Measurements from ENCODE around the gene APOL4.
"Not testable (repeated sequence)": the region's sequence is repeated elsewhere in the genome, so short reads cannot be mapped to it uniquely, and the experiment has no call there.

APOL4 gene, protein sequence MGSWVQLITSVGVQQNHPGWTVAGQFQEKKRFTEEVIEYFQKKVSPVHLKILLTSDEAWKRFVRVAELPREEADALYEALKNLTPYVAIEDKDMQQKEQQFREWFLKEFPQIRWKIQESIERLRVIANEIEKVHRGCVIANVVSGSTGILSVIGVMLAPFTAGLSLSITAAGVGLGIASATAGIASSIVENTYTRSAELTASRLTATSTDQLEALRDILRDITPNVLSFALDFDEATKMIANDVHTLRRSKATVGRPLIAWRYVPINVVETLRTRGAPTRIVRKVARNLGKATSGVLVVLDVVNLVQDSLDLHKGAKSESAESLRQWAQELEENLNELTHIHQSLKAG
- long read RNA-seq, partial matches to known transcripts, result 0 of 1 reads
- long read RNA-seq, other reads (novel, unspliced or antisense), result 1 of 1 reads

GRCh38 chr22:36201630-36202319 is at the start of gene APOL4:
TSS of gene APOL4 (minus strand) at chr22:36201809. CDS start at chr22:36201734, 75 bp downstream.
- TF ChIP-seq REST (IDR thresholded peaks at IDR 0.05; ENCODE audit: insufficient replicate concordance, low read depth) (no peak), SPI1 (IDR thresholded peaks at IDR 0.05; ENCODE audit: borderline replicate concordance, low read depth) (no peak), POLR2AphosphoS5 (IDR thresholded peaks at IDR 0.05; ENCODE audit: low read depth) (no peak), CTCF (IDR thresholded peaks at IDR 0.05; ENCODE audit: insufficient read depth, low read length) (no peak), GABPA (IDR thresholded peaks at IDR 0.05; ENCODE audit: low read depth) (no peak)
- Histone ChIP-seq H3K27ac (replicated peaks) (no peak within 1 kb of the TSS), H3K27me3 (ENCODE audit: insufficient read depth, poor library complexity, severe bottlenecking) (no peaks in the 10 kb centered on the region), H3K4me3 (replicated peaks; ENCODE audit: insufficient read depth, low read length) (no peak within 1 kb of the TSS)
- DNase-seq (ENCODE audit: low read depth in 1 of 2, low spot score in 1 of 2), result no peak

DNA sequence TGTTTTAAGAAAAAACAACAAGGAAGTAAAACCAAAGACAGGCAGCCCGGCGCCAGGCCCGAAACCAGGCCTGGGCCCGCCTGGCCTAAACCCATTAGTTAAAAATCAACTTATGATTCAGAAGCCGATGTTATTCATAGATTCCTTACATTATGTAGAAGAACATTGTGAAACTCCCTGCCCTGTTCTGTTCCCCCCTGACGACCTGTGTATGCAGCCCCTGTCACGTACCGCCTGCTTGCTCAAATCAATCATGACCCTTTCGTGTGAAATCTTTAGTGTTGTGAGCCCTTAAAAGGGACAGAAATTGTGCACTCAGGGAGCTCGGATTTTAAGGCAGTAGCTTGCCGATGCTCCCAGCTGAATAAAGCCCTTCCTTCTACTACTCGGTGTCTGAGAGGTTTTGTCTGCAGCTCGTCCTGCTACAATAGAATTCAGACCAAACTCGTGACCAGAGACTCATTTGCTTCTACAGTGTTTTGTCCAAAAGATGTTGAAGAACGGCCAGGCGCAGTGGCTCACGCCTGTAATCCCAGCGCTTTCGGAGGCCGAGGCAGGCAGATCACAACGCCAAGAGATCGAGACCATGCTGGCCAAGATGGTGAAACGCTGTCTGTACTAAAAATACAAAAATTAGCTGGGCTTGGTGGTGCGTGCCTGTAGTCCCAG is 48.8 kb upstream of the APOL4 start:
- not testable (repeated sequence) for H3K4me3 ChIP-seq (replicated peaks; ENCODE audit: insufficient read depth, low read length); DNase-seq (ENCODE audit: low read depth in 1 of 2, low spot score in 1 of 2); H3K27me3 ChIP-seq (ENCODE audit: insufficient read depth, poor library complexity, severe bottlenecking); H3K27ac ChIP-seq (replicated peaks)

DNA sequence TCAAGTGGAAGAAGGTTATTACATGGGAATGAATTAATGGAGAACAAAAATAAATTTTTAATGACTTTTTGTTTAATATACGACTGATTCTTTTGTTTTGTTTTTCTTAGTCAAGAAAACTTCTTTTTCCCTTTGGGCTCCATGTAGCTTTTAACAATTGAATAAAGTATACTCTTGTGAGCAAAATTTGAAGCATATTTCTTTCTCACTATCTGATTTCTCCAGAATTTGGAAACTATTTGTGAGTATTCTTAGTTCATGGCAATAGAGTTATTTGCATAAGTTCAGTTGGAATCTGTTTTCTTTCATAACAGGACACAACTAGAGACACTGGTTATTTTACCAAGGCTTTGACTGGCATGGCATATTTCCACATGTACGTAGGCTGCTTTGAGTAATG is 47.6 kb upstream of the APOL4 start:
- Histone ChIP-seq H3K27me3 (ENCODE audit: insufficient read depth, poor library complexity, severe bottlenecking) (no peaks in the 10 kb centered on the region), H3K4me3 (replicated peaks; ENCODE audit: insufficient read depth, low read length) (no peak overlapping the region), H3K27ac (replicated peaks) (no peak overlapping the region)
- no peak for DNase-seq (ENCODE audit: low read depth in 1 of 2, low spot score in 1 of 2)
- TF ChIP-seq REST (IDR thresholded peaks at IDR 0.05; ENCODE audit: insufficient replicate concordance, low read depth) (no peak), SPI1 (IDR thresholded peaks at IDR 0.05; ENCODE audit: borderline replicate concordance, low read depth) (no peak), CTCF (IDR thresholded peaks at IDR 0.05; ENCODE audit: insufficient read depth, low read length) (no peak)

- Histone ChIP-seq H3K27ac (replicated peaks) (no peak overlapping the region), H3K27me3 (ENCODE audit: insufficient read depth, poor library complexity, severe bottlenecking) (no peaks in the 10 kb centered on the region), H3K4me3 (replicated peaks; ENCODE audit: insufficient read depth, low read length) (no peak overlapping the region)
- TF ChIP-seq CTCF (IDR thresholded peaks at IDR 0.05; ENCODE audit: insufficient read depth, low read length), result no peak
- no peak for TF ChIP-seq POLR2AphosphoS5 (IDR thresholded peaks at IDR 0.05; ENCODE audit: low read depth)
- no peak for TF ChIP-seq GABPA (IDR thresholded peaks at IDR 0.05; ENCODE audit: low read depth)
- TF ChIP-seq REST (IDR thresholded peaks at IDR 0.05; ENCODE audit: insufficient replicate concordance, low read depth), result no peak
- TF ChIP-seq SPI1 (IDR thresholded peaks at IDR 0.05; ENCODE audit: borderline replicate concordance, low read depth), result no peak
- no peak for DNase-seq (ENCODE audit: low read depth in 1 of 2, low spot score in 1 of 2)
These were observed 46.3 kb upstream of the APOL4 start for GRCh38 chr22:36247955-36248354.

Measured in HL-60 (cell line).